GM18517 (cell line): ENCODE data around the gene TNPO1.
A peak's percentile ranks its signal among the peaks of the same experiment; 100 is the strongest.

Source experiments
- ATAC-seq: cut with Tn5 transposase; IDR thresholded peaks from one replicate; pipeline ENCODE4 v1.9.1; 2021; ENCODE audit warnings: mild to moderate bottlenecking, moderate library complexity; ENCODE audit not compliant: unreplicated experiment

The TNPO1 gene

DNA sequence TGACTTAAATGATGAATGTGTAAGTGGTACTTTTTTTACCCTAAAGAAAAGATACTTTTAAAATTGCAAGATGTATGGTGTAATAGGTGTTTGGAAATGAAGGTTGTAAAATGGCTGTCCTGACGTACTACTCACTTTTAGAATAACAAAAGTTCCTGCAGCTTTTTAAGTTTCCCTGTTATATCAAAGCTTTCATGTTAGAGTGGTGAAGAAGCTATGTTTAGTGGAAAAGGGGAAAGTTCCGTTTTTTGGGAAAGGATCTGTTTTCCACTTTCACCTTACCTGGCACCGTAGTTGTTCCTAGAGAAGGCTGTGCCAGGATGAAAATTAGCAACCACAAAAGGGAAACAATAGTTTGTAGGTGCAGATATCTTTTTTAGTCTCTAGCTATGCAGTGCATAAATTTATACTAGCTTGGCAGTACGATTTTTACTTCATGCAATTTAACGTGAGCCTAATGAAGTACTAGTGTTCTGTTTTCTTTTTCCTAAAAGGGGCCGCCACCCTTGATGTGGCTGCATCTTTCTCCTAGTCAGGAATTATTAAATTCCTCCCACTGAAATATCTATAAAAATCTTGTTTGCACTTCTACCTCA is 1.3 kb downstream of the TNPO1 start:
- no peak for ATAC-seq

DNA sequence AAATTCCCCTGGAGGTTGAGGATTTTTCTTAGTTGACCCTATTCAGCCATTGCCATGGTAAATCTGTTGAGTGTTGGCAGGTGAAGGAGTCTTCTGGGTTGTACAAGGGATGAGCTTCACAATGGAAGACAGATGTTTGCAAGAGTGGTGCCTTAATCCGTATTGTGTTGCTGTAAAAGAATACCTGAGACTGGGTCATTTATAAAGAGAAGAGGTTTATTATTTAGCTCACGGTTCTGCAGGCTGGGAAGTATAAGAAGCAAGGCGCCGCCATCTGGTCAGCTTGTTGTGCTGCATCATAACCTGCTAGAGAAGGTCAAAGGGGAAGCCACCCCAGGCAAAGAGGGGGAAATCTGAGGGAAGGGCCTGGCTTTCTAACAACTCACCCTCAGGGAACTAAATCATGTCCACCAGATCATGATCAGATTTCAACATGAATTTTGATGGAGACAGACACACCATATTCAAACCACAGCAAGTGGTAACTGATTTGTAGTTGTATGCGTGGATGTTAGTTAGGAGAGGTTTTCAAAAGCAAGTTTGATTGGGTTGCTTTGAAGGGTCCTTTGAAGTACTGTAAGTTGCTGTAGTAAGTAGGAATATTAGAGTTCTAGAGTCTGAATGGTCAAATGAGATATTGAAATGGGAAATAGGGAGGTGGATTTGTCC is 2.5 kb downstream of the TNPO1 start:
- ATAC-seq, result no peak

DNA sequence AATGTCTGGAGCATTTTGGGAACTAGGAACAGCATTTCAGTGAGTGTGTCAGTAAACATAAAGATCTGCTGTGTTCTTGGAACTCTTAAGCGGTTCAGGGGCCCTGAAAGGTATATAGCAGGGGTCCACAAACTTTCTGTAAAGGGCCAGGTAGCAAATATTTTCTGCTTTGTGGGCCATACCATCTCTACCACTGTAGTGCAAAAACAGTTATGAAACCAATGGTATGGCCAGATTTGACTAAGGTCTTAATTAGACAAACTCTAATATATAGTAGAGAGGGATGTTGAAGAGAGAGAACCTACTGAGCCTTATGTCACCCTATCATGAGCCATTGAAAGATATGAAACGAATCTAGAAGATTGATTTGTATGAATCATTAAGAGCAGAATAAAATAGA is 5.3 kb downstream of the TNPO1 start:
- no peak for ATAC-seq

DNA sequence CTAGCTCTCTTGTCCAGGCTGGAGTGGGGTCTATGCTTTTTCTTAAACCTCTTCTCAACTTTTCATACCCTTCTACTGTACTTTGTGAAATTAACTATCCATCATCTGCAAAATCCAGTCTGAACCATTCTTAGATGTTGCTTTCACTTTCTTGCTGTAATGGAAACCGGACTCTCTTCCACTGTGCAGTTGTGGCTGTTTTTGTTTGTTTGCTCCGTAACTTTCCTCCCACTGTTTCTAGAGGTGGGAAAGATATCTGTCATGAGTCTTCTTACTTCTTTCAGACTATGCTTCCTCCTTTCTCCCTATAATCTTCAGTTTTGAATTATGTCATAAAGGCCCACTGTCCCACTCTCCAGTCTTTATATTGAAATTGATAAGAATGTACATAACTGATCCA is 6.5 kb downstream of the TNPO1 start:
- no peak for ATAC-seq

DNA sequence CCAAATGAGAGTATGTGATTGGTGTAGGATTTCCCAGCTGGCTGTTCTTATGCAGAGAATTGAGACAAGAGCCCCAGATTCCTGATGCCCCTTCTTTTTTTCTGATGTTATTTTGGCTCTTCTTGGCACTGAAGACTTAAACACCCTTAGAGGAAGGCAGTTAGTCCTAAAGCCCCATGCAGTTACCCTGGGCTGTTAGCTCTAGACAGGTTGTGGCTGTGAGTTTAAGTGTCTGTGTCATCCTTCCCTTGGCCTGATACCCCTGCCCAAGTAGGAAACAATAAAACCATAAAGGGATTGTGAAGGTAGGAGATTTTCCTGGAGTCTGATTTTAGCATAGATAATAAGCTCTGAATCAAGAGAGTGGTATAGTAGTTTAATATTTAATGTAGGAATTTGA is 13.2 kb downstream of the TNPO1 start:
- no peak for ATAC-seq

DNA sequence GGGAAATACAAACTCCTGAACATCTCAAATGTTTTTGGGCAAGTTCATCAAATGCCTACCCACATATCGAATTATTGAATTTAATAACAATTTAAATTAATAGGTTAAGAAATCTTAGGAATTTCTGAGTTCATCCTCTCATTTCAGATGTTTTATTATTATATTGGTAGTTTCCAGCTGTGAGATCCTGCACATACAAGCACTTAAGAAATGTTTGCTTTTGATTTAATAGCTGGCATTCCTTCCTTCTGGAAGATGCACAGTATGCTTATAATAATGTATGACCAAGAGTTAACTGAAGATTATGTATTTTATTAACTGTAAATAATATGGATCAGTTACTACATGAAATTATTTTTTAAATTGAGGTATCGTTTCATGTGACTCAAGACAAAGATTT is 13.9 kb downstream of the TNPO1 start:
- ATAC-seq, result no peak

DNA sequence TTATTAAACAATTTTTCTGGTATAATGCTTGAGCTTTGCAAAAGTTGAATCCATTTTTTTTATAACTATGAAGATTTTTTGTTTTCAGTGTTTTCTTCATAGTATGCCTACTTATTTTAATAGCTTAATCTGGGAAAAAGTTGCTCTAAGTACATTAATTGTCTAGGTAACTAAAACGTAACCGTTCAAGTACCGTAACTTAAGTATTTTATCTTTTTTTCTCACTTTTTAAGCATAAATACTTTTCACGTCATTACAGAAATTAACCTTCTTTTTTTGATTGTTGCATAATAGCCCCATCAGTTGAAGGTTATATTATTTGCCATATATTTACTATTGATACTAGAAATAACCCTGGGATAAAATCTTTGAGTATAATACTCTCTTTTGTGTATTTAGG is 15.2 kb downstream of the TNPO1 start:
- no peak for ATAC-seq

DNA sequence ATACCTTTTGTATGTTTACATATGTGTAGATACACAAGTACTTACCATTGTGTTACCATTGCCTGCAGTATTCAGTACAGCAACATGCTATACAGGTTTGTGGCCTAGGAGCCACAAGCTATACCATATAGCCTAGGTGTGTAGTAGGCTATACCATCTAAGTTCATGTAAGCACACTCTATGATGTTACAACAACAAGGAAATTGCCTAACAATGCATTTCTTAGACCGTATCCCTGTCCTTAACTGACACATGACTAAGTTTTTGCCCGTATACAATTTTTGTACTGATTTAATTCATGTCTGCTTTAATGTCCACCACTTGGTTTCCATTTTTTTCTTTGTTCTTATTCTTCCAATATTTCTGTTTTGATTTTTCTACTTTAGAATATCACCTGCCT is 18.5 kb downstream of the TNPO1 start:
- ATAC-seq, result no peak

DNA sequence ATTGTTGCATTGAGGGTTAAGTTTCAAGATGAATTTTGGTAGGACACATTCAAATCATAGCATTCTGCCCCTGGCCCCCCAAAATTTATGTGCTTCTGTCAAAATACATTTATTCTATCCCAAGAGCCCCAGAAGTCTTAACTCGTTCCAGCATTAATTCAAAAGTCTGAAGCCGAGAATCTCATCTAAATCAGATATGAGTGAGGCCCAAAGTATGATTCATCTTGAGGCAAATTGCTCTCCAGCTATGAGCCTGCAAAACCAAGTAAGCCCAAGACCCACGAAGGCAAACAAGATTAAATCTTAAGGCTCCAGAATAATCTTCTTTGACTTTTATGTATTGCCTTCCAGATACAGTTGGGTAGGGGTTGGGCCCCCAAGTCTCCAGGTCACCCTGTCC is 19.2 kb downstream of the TNPO1 start:
- ATAC-seq, result no peak

DNA sequence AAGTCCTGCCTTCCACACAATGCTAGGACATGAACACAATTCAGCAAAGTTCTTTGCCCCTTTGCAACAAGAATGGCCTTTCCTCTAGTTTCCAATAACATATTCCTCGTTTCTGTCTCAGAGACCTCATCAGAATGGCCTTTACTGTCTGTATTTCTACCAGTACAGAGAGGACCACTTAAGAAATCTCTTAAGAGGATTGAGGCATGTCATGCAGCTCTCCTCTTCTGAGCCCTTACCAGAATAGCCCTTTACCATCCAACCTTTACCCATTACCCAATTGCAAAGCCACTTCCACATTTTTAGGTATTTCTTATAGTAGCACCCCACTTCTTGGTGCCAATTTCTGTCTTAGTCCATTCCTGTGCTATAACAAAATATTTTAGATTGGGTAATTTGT is 20.3 kb downstream of the TNPO1 start:
- ATAC-seq, result no peak

DNA sequence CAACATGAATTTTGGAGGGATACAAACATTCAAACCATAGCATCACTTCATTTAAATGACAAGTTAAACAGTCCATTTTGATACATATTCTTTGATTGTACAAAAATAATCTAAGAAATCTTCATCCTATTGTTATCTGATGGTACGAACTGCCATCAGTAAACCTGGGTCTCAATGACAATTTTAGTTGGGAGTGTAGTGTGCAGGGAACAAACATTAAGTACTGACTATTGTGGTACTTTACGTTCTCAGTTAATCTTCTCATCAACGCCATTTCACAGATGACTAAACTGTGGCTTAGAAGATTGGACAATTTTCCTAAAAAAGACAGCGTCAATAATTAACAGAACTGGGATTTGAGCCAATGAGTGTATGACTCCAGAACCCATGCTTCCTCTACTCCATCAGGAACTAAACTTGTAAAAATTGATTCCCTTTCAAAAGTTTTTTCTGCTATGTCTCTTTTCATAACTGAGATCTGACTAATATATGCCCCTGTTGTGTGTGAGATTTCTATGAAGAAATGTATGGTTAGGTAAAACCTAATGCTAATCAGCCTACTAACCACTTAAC is 21.1 kb downstream of the TNPO1 start:
- ATAC-seq, result no peak

DNA sequence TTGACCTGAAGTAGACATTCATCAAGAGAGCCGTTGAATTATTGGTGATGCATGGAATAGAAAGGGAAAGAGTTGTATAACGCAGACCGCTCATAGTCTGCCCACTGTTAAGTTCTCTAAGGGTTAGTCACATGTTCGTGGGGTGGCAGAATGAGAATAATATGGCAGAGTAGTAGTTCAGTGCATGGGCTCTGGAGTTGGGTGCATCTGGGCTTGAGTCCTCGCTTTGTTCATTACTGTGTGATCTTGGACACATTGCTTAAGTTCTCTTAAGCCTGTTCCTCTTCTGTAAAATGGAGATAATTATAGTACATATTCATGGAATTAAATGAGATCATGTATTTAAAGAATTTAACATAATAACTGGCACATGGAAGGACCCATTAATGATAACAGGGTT is 23.6 kb downstream of the TNPO1 start:
- no peak for ATAC-seq

DNA sequence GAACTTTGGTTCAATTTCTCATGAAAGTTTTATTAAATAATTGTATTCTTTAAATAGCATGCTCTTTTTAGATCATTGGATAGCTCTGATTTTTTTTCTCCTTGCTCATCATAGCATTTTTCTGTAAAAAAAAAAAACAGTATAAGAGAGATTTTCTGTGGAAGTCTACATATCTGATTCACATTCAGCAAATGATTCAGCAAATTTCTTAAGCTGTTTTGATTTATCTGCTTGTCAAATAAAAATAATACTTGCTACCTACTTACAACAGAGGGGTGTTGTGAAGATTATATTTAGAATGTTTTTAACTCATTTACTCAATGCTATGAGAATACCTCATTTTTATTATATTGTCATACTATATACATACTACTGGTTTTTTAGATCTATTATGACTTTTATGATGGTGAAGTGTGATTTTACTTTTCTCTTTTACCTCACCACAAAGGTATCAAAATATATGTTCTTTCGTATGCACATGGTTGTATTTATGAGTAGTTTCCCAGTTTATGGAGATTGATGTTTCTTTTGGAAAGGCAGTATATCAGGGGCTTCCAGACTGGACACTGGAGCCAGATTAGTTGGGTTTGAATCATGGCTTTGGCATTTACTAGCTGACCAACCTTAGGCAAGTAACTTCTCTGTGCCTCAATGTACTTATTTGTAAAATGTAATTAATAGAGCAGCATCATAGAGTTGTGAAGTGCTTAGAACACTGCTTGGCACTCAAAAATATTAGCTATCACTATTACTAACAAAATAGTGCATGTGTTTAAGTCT is 25.5 kb downstream of the TNPO1 start:
- ATAC-seq, result no peak

DNA sequence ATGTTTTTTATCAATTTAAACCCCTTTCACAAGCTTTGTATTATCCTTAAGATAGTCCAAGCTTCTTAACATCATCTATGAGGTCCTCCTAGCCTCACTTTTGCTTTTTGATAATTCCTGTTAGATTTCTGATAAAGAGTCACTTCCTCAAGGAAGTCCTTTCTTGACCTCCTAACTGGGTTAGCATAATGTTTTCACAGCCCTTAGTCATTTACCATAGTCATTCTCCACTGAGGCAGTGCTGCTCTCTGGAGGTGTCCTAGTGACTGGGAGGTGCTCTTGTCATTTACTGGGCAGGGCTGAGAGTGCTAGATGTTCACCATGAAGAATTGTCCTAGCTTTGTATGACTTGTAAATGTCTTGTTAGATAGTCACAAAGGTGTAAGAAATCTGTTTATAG is 26.4 kb downstream of the TNPO1 start:
- ATAC-seq, result no peak

DNA sequence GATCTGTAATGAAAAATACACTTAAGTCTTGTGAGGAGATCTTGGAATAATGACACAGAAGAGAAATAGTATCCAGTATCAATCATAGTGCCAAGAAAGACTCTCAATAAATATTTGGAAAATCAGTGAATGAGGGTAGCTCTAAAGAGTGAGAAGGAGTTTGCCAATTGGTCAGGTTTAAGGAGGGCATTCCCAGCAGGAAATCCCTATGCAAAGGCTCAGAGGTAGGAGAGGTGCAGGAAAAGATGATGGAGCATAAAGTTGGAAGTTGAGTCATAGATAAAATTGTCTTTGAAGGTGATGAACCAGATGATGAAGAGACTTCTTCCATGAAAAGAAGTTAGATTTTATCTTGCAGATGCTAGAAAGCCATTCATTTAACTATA is 27.8 kb downstream of the TNPO1 start:
- no peak for ATAC-seq

DNA sequence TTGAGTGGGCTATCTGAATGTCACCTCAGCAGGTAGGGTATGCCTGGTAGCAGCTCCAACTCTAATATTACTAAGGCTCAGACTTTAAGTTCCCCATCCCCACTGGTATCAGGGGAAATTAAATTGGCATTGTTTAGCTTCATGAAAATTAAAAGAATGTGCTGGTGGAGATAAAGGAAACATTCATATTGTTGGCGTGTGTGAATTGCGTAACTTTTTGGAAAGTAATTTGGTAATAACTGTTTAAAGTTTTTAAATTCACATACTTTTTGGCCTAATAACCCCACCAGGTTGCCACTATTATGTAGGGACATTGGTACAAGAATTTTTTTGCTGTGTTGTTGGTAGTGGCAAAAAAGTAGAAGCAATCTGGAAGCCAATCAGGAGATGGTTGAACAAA is 29.4 kb downstream of the TNPO1 start:
- ATAC-seq, result no peak

DNA sequence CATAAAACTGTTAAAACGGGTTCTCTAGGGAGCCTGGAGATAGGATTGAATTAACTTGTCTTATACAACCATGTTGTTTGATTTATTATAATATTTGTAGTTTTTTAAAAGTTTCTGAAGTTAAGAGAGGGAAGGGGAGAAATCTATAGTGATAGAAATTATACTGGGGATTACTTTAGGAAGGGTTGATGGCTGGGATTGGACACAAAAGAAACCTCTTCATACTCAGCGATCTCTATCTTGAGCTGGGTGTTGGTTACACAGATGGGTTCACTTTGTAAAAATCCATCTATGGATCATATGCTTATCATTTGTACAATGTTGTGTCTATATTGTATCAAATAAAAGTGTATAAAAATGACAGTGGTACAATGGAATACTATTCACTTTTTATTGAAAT is 30.0 kb downstream of the TNPO1 start:
- no peak for ATAC-seq

DNA sequence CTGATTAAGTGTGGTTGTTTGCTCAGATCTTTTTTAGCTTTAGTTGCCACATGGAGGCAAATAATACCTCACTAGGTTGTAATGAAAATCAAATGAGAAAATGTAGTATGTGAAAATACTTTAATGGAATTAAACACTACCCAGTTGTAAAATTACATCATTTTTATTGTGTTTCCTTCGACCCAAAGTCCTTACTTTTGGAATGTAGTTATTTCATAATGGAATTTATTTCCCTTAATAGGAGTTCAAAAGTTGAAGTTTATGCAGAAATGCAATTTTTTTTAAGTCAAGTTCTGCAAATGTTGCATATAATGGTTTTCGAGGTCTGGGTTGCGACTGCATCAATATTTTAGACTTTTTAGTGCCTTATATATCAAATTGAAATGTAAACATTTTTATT is 31.0 kb downstream of the TNPO1 start:
- ATAC-seq, result no peak

DNA sequence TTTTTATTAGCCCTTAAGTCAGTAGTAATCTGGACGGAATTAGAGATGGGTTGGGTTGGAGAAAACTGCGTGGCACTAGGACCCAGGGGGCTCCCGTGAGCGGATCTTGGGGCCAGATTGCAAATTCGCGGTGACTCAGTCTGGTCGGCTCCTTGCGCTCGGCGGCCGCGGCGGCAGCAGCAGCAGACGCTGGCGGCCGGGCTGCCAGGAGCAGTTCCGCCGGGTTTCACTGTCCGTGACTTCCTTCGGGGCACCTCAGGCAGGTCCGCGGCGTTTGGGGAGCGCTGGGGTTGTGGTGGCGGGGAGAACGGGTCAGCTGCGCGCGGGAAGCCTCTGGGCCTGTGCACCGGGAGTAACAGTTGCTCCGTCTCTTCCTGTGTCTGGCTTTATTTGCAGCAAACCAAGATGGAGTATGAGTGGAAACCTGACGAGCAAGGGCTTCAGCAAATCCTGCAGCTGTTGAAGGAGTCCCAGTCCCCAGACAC is 31.6 kb downstream of the TNPO1 start:
- peak; percentile 85 for ATAC-seq

DNA sequence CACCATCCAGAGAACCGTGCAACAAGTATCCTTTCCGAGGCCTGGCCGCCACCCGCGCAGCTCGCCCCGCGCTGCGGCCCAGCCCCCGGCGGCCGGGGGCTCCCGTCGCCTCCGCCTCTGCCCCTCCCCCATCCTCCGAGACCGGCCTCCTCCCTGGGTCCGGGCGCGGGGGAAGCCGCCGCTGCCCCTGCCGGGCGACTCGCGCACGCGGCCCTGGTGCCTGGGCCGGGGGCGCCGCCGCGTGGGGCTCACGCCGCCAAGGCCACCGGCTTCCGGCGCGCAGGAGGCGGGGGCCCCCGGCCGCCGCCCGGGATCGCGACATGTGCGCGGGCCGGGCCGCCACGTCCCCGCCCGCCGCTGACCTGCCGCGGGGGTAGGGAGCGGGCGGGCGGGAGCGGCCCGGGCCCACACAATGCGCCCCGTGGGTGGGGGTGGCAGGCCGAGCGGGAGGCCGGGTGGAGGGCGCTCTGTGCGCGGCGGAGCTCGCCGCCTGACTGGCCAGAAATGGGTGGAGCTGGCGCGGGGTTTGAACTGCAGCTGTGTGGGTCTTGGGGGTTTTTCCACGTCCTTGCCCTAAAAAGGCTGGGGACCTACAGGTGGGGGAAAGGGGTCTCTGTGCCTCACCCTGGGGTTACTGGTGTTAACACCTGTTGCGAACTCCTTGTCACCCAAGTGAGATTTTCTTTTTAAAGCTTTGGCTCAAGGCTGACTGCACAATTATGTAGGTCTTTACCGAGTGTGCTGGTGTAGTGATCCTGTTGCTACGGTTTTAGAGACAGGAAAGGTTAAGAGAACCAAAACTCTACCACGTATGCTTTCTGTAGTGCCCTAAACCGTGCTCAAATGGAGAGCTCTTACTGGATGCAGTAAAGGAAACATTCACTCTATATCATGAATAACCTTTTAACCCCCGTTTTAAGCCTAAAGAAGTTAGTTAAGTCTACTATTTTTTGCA is 32.3 kb downstream of the TNPO1 start:
- ATAC-seq, result peak; percentile 51

DNA sequence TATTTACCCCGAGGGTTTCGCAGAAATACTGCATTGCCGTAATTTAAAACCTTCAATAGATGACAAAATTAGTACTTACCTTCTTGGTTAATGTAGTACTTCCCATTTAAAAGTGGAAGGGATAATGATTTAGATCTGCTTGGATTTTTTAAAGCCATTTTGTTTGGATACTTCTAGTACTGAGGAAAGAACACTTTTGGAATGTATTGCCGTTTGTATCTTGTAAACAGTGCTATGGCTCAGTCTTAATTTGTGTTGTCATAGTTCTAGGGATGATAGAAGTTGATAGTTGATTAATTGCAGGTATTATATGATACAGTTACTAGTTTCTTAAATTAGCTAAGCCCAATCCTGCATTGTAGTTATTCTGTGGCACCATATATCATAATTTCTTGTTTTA is 33.1 kb downstream of the TNPO1 start:
- no peak for ATAC-seq
